ENCODE data around the gene ADGRA3. TPM values are rescaled to one million over a fixed set of nuclear protein-coding genes. Genes with fewer than 3 reads are reported as not detected.

Gene ADGRA3
- total RNA-seq, 6 donors from 2014 or later, result 9.2 to 32.7 (median 17.2) TPM

DNA sequence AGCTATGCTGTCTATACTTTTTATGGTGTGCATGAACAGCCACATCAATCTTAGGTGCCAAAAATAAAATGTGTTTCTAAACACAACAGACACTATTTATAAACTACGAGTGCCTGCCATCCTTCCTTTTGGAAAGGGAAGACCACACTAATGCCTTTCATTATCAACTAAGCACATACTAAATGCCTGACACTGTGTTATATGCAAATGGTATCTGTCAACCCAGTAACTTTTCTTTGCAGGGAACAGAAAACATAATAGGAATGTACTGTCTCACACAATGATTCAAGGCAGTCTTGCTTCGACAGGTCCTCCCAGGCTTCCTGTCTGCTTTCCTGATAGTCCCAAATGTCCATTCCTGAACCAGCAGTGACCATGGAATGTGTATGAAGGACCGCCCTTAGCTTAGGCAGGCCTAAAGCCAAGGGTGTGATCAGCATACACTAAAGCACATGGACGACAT is 43.8 kb downstream of the ADGRA3 start:
- no peaks in the 10 kb centered on the region for H3K27me3 ChIP-seq
- H3K9me3 ChIP-seq, result no peaks in the 10 kb centered on the region
- WGBS, 2 donors, result 56 to 78% methylated on average over 4 of the region's 4 CpGs
- no peaks in the 10 kb centered on the region for H3K4me1 ChIP-seq
- DNase-seq, result no peak
- TF ChIP-seq EP300 (IDR thresholded peaks at IDR 0.05) (no peak), POLR2AphosphoS5 (IDR thresholded peaks at IDR 0.05) (no peak), POLR2A (IDR thresholded peaks at IDR 0.05) (no peak)
- TF ChIP-seq, protein P1, sequence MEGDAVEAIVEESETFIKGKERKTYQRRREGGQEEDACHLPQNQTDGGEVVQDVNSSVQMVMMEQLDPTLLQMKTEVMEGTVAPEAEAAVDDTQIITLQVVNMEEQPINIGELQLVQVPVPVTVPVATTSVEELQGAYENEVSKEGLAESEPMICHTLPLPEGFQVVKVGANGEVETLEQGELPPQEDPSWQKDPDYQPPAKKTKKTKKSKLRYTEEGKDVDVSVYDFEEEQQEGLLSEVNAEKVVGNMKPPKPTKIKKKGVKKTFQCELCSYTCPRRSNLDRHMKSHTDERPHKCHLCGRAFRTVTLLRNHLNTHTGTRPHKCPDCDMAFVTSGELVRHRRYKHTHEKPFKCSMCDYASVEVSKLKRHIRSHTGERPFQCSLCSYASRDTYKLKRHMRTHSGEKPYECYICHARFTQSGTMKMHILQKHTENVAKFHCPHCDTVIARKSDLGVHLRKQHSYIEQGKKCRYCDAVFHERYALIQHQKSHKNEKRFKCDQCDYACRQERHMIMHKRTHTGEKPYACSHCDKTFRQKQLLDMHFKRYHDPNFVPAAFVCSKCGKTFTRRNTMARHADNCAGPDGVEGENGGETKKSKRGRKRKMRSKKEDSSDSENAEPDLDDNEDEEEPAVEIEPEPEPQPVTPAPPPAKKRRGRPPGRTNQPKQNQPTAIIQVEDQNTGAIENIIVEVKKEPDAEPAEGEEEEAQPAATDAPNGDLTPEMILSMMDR (IDR thresholded peaks at IDR 0.05), result no peak
- ATAC-seq (ENCODE audit: low FRiP score in 2 of 2), result no peak
- no peaks in the 10 kb centered on the region for H3K36me3 ChIP-seq
- H3K27ac ChIP-seq, result no peak overlapping the region
- H3K4me3 ChIP-seq, result no peak overlapping the region

DNA sequence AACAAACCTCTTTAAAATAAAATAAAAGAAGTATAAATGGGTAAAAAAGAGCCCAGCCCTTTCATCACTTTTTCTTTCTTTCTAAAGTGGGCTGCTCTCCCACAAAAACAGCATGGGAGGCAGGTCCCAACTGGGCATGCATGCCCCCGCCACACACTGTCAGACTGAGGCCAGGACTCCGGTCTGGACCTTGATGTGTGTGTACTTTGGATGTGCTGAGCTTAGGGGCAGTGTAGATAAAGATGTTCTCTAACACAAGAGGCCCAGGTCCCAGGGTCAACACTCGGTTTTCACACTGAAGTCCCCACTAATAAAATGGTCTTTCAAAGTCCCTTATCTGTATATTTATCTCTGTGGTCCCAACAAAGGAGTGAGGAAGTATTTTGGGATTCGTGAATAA is 44.4 kb downstream of the ADGRA3 start:
- Histone ChIP-seq H3K27ac (no peak overlapping the region), H3K4me3 (no peak overlapping the region), H3K9me3 (no peaks in the 10 kb centered on the region), H3K36me3 (no peaks in the 10 kb centered on the region), H3K27me3 (no peaks in the 10 kb centered on the region), H3K4me1 (no peaks in the 10 kb centered on the region)
- ATAC-seq (ENCODE audit: low FRiP score in 2 of 2), result no peak
- no peak for DNase-seq
- WGBS, 2 donors, result 69 to 82% methylated on average over 4 of the region's 4 CpGs
- TF ChIP-seq POLR2AphosphoS5 (IDR thresholded peaks at IDR 0.05) (no peak), EP300 (IDR thresholded peaks at IDR 0.05) (no peak), POLR2A (IDR thresholded peaks at IDR 0.05) (no peak)
- TF ChIP-seq, protein P1 (IDR thresholded peaks at IDR 0.05), result no peak

DNA sequence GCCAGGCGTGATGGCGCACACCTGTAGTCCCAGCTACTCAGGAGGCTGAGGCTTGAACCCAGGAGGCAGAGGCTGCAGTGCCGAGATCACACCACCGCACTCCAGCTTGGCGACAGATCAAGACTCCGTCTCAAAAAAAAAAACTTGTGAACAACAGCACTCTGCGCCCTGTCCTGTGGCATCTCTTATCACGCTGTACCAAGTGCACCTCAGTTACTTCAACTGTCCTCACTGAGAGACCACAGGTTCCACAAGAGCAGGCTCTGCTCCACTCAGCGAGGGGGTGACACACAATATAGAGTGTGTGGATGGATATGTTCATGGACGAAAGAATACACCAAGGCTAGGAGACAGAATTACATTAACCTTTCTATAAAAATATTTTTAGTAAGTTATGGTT is 49.3 kb downstream of the ADGRA3 start:
- no peaks in the 10 kb centered on the region for H3K4me1 ChIP-seq
- ATAC-seq (ENCODE audit: low FRiP score in 2 of 2) (no peak), DNase-seq (no peak)
- no peak overlapping the region for H3K4me3 ChIP-seq
- no peaks in the 10 kb centered on the region for H3K9me3 ChIP-seq
- TF ChIP-seq EP300 (IDR thresholded peaks at IDR 0.05), result no peak
- no peak for TF ChIP-seq POLR2A (IDR thresholded peaks at IDR 0.05)
- TF ChIP-seq POLR2AphosphoS5 (IDR thresholded peaks at IDR 0.05), result no peak
- TF ChIP-seq, protein P1 (IDR thresholded peaks at IDR 0.05), result no peak
- H3K27ac ChIP-seq, result no peak overlapping the region
- no peaks in the 10 kb centered on the region for H3K27me3 ChIP-seq
- WGBS, 2 donors, result 88 to 90% methylated on average over 10 of the region's 10 CpGs
- H3K36me3 ChIP-seq, result no peaks in the 10 kb centered on the region

GRCh38 chr4:22465996-22466395 is 49.9 kb downstream of the ADGRA3 start:
- Histone ChIP-seq H3K4me1 (no peaks in the 10 kb centered on the region), H3K27me3 (no peaks in the 10 kb centered on the region), H3K27ac (no peak overlapping the region), H3K36me3 (no peaks in the 10 kb centered on the region), H3K9me3 (no peaks in the 10 kb centered on the region), H3K4me3 (no peak overlapping the region)
- DNase-seq (no peak), ATAC-seq (ENCODE audit: low FRiP score in 2 of 2) (no peak)
- WGBS, 2 donors, result 91 to 96% methylated on average over 5 of the region's 5 CpGs
- TF ChIP-seq EP300 (IDR thresholded peaks at IDR 0.05), result no peak
- TF ChIP-seq POLR2A (IDR thresholded peaks at IDR 0.05), result no peak
- TF ChIP-seq POLR2AphosphoS5 (IDR thresholded peaks at IDR 0.05), result no peak
- TF ChIP-seq, protein P1 (IDR thresholded peaks at IDR 0.05), result no peak

- Histone ChIP-seq H3K27me3 (no peaks in the 10 kb centered on the region), H3K36me3 (no peaks in the 10 kb centered on the region), H3K4me3 (no peak overlapping the region), H3K4me1 (no peaks in the 10 kb centered on the region), H3K27ac (no peak overlapping the region), H3K9me3 (no peaks in the 10 kb centered on the region)
- no peak for TF ChIP-seq EP300 (IDR thresholded peaks at IDR 0.05)
- no peak for TF ChIP-seq POLR2A (IDR thresholded peaks at IDR 0.05)
- TF ChIP-seq POLR2AphosphoS5 (IDR thresholded peaks at IDR 0.05), result no peak
- TF ChIP-seq, protein P1 (IDR thresholded peaks at IDR 0.05), result no peak
- WGBS, 2 donors, result 85 to 98% methylated on average over 4 of the region's 4 CpGs
- DNase-seq, result no peak
- ATAC-seq (ENCODE audit: low FRiP score in 2 of 2), result no peak
These were observed 50.5 kb downstream of the ADGRA3 start for GRCh38 chr4:22465349-22465748.

Data from upper lobe of left lung (tissue), 6 donors.